Right atrium auricular region (tissue), 2 donors: ENCODE data around the gene ATRN. TPM values are rescaled to one million over a fixed set of nuclear protein-coding genes. Genes with fewer than 3 reads are reported as not detected.

Experiments used
- DNase-seq: peaks from one replicate; pipeline ENCODE4 v3.0.0-alpha.2; 2019; ENCODE audit warnings: low spot score
- H3K27ac ChIP-seq, 2 donors: fragments of 200-600 bp; sonication (generic); 1 replicate in 1 of 2; 2 replicates in 1 of 2; pipeline ENCODE4 v1.5.1; 2016 to 2019
- H3K27me3 ChIP-seq, 2 donors: fragments of 200-600 bp; sonication (generic); one replicate each; pipeline versions ENCODE4 v1.5.1 to v1.6.0; 2017 to 2019
- H3K36me3 ChIP-seq: fragments of 200-600 bp; sonication (generic); one replicate; pipeline ENCODE4 v1.5.1; 2016
- H3K4me1 ChIP-seq, 2 donors: fragments of 200-600 bp; sonication (generic); one replicate each; pipeline versions ENCODE4 v1.5.1 to v1.6.0; 2017 to 2019
- H3K4me3 ChIP-seq, 2 donors: fragments of 200-600 bp; sonication (generic); 1 replicate in 1 of 2; 2 replicates in 1 of 2; pipeline ENCODE4 v1.5.1; 2017 to 2019; ENCODE audit warnings: mild to moderate bottlenecking in 1 of 2, moderate library complexity in 1 of 2
- H3K9me3 ChIP-seq, 2 donors: fragments of 200-600 bp; sonication (generic); one replicate each; pipeline ENCODE4 v1.5.1; 2019
- CTCF ChIP-seq, 2 donors: fragments of 200-600 bp; sonication (generic); IDR thresholded peaks; one replicate each; pipeline ENCODE4 v1.5.1; 2019; ENCODE audit warnings: antibody characterized with exemption in 2 of 2
- total RNA-seq, 2 donors: library from RNA; depleted of rRNA; stranded (reverse); fragments of >200 nt; gene quantifications; one replicate each; pipeline ENCODE4 v1.1.0, GENCODE V29; 2016

Gene ATRN
- total RNA-seq, 2 donors from 2014 or later, result 22.5 to 28.1 TPM

GRCh38 chr20:3630429-3630828 lies 159.6 kb downstream of the ATRN start:
- TF ChIP-seq CTCF (IDR thresholded peaks at IDR 0.05), result no peak

GRCh38 chr20:3631534-3631933 lies 160.7 kb downstream of the ATRN start:
- no peak for TF ChIP-seq CTCF (IDR thresholded peaks at IDR 0.05)
- no peaks in the 10 kb centered on the region for H3K27me3 ChIP-seq
- H3K36me3 ChIP-seq, result peaks cover 11% of the 10 kb centered on the region
- no peaks in the 10 kb centered on the region for H3K9me3 ChIP-seq
- no peak overlapping the region for H3K4me3 ChIP-seq
- H3K4me1 ChIP-seq, result no peaks in the 10 kb centered on the region
- no peak for DNase-seq
- no peak overlapping the region for H3K27ac ChIP-seq

More at GRCh38 chr20:3630429-3630828, 159.6 kb downstream of the ATRN start:
- Histone ChIP-seq H3K4me1 (no peaks in the 10 kb centered on the region), H3K27me3 (no peaks in the 10 kb centered on the region), H3K9me3 (no peaks in the 10 kb centered on the region), H3K27ac (no peak overlapping the region), H3K4me3 (no peak overlapping the region), H3K36me3 (peaks cover 11% of the 10 kb centered on the region)
- DNase-seq, result no peak

- H3K27ac ChIP-seq, result no peak overlapping the region
- no peaks in the 10 kb centered on the region for H3K9me3 ChIP-seq
- H3K4me3 ChIP-seq, result no peak overlapping the region
- no peak for TF ChIP-seq CTCF (IDR thresholded peaks at IDR 0.05)
- H3K4me1 ChIP-seq, result no peaks in the 10 kb centered on the region
- H3K36me3 ChIP-seq, result peaks cover 11% of the 10 kb centered on the region
- no peaks in the 10 kb centered on the region for H3K27me3 ChIP-seq
- no peak for DNase-seq
Observed at GRCh38 chr20:3632311-3633004, 161.6 kb downstream of the ATRN start.

GRCh38 chr20:3633913-3634478 lies 163.2 kb downstream of the ATRN start:
- Histone ChIP-seq H3K36me3 (peaks cover 6% of the 10 kb centered on the region), H3K27me3 (no peaks in the 10 kb centered on the region), H3K27ac (no peak overlapping the region), H3K4me1 (no peaks in the 10 kb centered on the region), H3K4me3 (no peak overlapping the region), H3K9me3 (no peaks in the 10 kb centered on the region)
- no peak for DNase-seq
- no peak for TF ChIP-seq CTCF (IDR thresholded peaks at IDR 0.05)

GRCh38 chr20:3635346-3635745 lies 164.5 kb downstream of the ATRN start:
- H3K9me3 ChIP-seq, result no peaks in the 10 kb centered on the region
- peaks cover 9% of the 10 kb centered on the region for H3K36me3 ChIP-seq
- H3K4me3 ChIP-seq, result no peak overlapping the region
- TF ChIP-seq CTCF (IDR thresholded peaks at IDR 0.05), result no peak
- H3K27me3 ChIP-seq, result no peaks in the 10 kb centered on the region
- no peak for DNase-seq
- H3K4me1 ChIP-seq, result no peaks in the 10 kb centered on the region
- no peak overlapping the region for H3K27ac ChIP-seq
